ENCODE results near the gene MBL2.

MBL2 gene

DNA sequence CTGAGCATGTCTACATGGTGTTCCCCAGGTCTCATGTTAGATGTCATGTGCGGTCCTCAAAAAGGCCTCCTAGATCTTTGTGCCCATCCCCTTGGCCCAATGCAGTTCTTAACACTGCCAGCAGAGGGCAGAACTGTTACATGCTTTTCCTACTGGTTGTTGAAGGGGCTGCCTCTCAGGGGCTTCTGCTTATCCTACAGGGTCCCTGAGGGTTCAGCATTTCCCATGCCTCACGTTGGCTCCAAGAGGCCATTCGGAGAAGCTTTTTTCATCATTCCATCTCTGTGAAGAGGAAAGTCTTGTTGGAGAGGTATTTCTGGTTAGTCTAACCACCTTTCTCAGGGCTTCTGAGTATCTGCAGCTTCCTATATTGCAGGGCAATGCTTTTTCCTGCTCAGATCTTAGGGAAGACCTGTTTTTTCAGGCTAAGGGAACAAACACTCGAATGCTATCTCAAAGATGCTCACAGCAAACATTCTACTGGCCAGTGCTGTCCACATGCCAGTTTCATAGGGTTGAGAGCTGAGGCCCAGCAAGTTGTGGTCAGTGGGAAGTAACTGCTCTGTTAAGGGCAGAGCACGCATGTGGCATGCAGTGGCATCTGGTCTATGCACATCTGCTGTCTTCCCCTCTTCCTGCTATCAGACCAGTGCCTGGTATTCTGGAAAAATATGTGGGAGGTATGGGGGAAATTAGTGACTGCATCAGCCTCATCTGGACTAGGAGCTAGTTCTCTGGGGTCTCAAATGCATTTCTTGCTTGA is 31.5 kb downstream of the MBL2 start:
- in situ Hi-C loops (cut with MboI; ENCODE audit: low sequenced_read_pairs): no loop called here

DNA sequence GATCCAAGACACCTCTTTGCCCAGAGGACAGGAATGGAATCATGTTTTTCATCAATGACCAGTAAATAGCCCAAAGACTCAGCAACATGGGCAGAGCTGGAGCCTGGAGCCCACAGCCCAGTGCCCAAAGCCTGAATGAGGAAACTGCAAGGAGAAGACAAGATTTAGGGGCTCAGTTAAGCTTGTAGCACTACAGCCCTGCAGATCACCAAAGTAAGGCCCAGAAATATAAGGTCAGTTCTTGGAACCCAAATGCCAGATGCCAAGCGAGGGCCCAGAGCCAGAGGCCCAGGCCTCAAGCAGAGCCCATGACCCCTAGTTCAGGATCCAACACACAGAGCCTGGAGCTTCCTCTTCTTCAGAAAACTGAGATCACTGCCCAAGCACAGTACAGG is 32.4 kb downstream of the MBL2 start:
- in situ Hi-C loops (cut with MboI; ENCODE audit: low sequenced_read_pairs): no loop called here

DNA sequence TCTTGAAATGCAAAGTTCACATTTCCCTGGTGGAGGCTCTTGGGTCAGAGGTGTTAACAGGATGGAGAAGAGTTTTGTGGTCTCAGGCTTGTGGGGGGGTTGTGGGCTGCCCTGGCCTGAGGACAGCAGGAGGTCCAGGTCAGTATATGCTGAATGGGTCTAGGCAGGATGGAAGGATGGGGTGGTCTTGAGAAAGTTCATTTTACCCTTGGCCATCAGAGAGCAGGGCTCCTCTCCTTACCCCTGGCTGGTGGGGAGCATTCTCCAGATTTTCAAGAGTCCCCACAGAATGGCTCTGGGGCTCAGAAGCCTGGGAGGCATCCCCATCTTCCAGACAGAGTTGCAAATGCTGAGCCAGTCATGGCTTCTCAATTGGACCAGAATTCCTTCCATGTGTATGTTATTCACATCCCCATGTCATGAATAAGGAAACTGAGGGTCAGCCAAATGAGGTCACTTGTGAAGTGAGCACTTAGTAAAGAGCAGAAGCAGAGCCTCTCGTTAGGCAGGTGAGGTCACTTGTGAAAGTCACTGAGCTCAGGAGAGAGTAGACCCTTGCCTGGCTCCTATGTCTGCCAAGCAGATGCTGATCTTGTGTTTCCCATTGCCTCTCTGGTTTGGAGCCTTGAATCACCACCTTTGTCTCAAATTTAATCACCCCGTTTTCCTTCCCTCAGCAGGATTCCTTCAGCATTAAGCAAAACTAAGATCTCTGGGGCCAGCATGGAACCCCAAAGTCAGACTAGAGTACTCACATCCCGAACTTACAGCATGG is 33.0 kb downstream of the MBL2 start:
- in situ Hi-C loops (cut with MboI; ENCODE audit: low sequenced_read_pairs): no loop called here

DNA sequence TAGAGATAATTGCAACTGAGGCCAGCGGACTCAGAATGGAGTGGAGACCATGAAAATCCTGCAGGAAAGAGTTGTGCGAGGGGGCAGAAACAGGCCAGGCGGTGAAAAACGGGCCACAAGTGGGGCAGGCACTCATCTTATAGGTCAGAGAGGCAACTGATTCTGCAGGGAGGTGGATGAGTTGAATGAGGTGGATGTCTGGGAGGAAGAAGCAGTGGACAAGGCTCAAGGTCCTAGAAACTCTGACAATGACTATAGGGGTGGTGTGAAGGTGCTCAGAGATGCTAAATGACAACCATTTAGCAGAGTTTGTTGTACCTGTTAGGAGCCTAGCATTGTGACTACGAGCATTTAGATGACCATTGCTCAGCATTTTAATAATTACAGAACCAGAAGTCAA is 33.6 kb downstream of the MBL2 start:
- in situ Hi-C loops (cut with MboI; ENCODE audit: low sequenced_read_pairs): no loop called here

DNA sequence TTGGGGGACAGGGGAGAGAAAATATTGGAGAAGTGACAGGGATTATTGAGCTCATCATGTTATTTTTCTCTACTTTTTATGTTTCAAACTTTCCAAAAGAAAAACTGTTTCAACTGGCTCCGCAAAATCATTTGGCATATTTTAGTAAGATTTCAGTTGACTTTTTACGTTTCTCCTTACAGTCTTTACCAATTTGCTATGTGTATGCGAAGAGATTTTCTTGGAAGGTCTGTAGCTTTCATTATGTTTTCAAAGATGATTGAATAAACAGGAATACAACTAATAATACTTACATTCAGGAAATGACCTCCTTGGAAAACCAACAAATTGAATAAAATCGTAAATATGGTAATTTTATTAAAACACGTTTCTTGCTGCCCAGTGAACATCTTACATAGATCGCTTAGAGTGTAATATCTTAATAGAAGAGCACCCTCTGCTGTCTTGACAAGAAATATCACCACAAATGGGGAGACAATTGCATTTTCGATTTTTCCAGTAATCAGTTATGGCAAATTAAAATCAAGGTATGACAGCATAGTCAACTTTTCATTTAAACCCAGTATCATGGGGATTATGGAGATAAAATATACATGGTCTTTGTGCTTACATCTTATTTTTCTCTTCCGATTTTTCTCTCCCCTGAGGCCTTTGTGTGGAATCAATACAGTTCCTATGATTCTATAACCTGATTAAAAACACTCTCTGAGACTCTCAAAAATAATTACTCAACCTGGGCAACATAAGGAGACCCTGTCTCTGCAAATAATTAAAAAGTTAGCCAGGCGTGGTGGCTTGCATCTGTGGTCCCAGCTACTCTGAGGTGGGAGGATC is 43.1 kb downstream of the MBL2 start:
- in situ Hi-C loops (cut with MboI; ENCODE audit: low sequenced_read_pairs): no loop called here

DNA sequence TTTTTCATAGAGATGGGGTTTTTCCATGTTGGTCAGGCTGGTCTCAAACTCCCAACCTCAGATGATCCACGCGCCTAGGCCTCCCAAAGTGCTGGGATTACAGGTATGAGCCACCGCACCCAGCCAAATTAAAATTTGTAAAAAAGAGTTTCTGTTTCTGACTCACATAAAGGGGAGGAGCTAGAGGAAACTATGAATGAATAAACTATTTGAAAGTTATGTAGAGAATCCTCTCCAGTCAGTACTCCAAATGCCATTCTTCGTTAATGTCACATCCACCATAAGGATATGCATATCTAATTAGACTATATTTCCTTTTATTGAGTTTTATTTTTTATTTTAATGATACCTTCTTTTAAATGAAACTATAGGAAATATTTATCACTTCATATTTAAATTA is 52.6 kb downstream of the MBL2 start:
- in situ Hi-C loops (cut with MboI; ENCODE audit: low sequenced_read_pairs): no loop called here
